ENCODE measurements around the gene KATNBL1. TPM values are rescaled to one million over a fixed set of nuclear protein-coding genes. Genes with fewer than 3 reads are reported as not detected.

The KATNBL1 gene
- total RNA-seq, result 28.7 and 48.5 TPM in 2 replicates

DNA sequence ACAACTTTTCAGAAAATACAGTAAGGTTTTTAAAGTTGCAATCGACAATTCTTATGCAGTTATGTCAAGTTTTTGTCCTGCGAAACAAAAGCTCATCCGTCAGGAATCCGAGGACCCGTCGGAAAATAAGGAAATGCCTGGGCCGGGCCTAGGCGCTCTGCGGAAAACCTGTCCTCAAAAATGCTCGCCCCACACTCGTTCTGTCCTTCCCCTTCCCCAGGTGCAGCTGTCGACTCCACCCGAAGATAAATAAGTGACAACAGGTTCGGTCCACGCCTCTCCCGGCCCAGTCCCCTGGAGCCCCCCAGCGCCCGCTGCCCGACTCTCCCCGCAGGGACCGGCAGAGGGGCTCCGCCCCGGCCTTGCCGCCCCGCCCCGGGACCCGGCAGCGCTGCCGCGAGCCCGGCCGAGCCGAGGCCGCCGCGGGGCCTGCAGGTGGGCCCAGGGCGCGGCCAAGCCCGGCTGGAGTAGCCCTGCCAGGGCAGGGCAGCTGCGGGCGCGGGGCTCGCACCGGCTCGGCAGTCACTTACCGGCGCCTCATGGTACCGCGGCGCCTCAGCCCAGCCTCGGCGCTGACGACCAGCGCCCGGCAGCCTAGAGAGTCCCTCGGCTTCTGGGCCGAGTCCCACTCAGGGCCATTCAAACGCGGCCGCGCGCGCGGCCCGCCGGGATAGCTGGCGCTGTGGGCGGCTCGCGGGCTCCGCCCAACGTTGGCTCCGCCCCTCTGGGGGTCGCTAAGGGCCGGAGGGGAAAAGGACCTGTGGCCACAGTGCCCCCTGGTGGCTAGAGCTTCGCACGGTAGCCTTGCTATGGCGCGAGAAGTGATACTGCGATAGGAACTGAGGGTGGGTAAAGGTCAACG lies at the start of gene KATNBL1:
Gene KATNBL1 (minus strand): TSS at position 676 of the 862 bp plus-strand sequence. CDS start 46,420 bp downstream, outside the sequence.

DNA sequence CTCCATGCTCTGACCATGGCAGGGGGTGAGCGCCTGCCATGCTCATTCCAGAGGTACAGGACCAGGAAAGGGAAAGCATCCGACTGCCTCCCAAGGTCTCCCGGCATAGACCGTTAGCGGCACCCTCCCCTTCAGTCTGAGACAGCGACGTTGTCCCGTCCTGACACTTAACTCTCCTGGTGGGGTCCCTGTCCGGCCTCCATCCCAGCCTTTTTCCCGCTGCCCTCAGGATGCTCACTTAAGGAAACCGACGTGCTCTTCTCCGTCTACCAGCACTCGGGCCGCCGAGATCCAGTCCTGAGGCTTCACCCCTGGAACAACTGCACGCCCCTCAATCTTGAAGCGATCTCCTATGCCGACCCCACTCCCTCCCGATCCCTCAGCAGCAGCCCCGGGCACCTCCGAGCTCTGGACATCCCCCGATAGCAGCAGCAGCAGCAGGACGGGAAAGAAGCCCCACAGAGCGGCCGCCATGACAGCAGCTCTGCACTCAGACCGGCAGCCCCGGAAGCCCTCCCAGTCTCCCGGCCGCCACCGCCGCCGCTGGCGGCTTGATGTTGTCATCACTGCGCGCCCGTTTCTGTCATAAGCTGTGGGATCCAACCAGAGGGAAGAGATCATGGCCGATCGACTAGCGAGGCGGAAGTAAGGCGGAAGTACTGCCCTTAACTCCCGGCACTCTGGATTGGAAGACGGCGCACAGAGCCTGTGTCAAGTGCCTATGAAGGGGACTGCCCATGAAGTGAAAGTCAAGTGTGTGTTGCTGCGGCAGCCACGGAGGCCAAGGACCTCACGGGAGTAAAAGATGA lies 108.3 kb downstream of the KATNBL1 start, which contains the start of the genes EMC7 and PGBD4:
Gene EMC7 (minus strand): TSS at position 497 of the 809 bp plus-strand sequence. CDS start 23 bp downstream, at position 474.
Gene PGBD4 (plus strand): TSS at position 718 of the 809 bp plus-strand sequence. CDS start 449 bp downstream, outside the sequence.

Other genes with a start within 250 kb of the KATNBL1 start
- gene CHRM5, start 241.6 kb downstream of the KATNBL1 start, total RNA-seq, result 0.31 TPM in 1 of 2 replicates, not detected in the other
- gene AVEN, start 170.9 kb downstream of the KATNBL1 start, total RNA-seq, result 21.0 and 25.7 TPM in 2 replicates
- 25.3 and 42.8 TPM in 2 replicates for gene EMC7, start 108.2 kb downstream of the KATNBL1 start, total RNA-seq
- gene PGBD4, start 108.0 kb downstream of the KATNBL1 start, total RNA-seq, result 0.65 and 1.9 TPM in 2 replicates
- 148 and 184 TPM in 2 replicates for gene EMC4, start 14.9 kb upstream of the KATNBL1 start, total RNA-seq
- 15.2 and 34.8 TPM in 2 replicates for gene SLC12A6, start 127.7 kb upstream of the KATNBL1 start, total RNA-seq
- 182 and 189 TPM in 2 replicates for gene NOP10, start 133.0 kb upstream of the KATNBL1 start, total RNA-seq
- gene NUTM1, start 133.2 kb upstream of the KATNBL1 start, total RNA-seq, result not detected in 2 replicates
- gene LPCAT4, start 157.1 kb upstream of the KATNBL1 start, total RNA-seq, result 6.6 and 9.4 TPM in 2 replicates
- 4.9 and 12.8 TPM in 2 replicates for gene GOLGA8A, start 227.7 kb upstream of the KATNBL1 start, total RNA-seq